Sigmoid colon (tissue), 4 donors: Measurements from ENCODE around the gene TNIK.

Source experiments
- EP300 ChIP-seq, 4 donors: sonication (generic); formaldehyde crosslinking; IDR thresholded peaks; one replicate each; pipeline ENCODE4 v1.6.1; 2017; ENCODE audit warnings: antibody characterized with exemption in 4 of 4
- POLR2A ChIP-seq, 2 donors: fragments of 450-650 bp; IDR thresholded peaks; one replicate each; pipeline ENCODE4 v1.6.1; 2016; ENCODE audit warnings: antibody characterized with exemption in 2 of 2, mild to moderate bottlenecking in 2 of 2, moderate library complexity in 2 of 2
- TF ChIP-seq, protein P1 (sequence below), 4 experiments: fragments of 450-650 bp in 3 of 4; fragments of 200-600 bp in 1 of 4; IDR thresholded peaks; one replicate each; pipeline ENCODE4 v1.5.1; 2016 to 2019; ENCODE audit warnings: antibody characterized with exemption in 4 of 4, mild to moderate bottlenecking in 3 of 4, moderate library complexity in 2 of 4

DNA sequence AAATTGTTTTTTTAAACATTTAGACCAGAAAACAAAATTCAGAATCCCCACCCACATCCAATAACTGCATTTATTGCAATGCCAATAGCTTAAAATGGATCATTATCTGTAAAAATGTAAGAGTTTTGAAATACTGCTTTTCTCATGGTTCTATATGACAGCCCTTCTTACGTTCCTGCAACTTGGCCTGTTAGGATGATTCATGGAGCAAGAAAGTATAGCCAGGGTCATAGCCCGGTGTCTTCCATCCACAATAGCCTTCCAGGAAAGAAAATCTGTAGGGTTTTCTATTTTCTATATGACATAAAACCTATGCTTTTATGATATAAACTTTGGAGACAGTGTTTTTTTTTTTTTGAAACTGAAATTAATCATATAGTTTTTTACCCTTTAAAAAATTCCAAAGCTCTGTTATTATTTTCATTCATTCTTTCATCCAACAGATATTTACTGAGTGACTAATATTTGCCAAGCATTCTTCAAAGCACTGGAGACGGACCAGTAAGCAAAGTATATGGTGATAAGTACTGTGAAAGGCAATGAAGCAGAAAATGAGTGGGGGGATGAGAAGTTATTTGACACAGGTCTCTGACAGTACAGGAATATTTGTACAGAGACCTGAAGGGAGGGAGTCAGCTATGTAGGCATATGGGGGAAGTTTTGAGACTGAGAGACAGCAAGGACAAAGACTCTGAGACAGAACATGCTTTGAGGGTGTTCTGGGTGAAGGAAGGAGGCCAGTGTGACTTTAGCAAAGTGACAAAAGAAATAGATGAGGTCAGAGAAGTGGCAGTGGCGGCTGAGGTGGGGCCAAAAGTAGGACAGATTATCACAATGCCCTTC is 404.6 kb downstream of the TNIK start:
- TF ChIP-seq EP300 (IDR thresholded peaks at IDR 0.05) (no peak), POLR2A (IDR thresholded peaks at IDR 0.05) (no peak)
- TF ChIP-seq, protein P1, sequence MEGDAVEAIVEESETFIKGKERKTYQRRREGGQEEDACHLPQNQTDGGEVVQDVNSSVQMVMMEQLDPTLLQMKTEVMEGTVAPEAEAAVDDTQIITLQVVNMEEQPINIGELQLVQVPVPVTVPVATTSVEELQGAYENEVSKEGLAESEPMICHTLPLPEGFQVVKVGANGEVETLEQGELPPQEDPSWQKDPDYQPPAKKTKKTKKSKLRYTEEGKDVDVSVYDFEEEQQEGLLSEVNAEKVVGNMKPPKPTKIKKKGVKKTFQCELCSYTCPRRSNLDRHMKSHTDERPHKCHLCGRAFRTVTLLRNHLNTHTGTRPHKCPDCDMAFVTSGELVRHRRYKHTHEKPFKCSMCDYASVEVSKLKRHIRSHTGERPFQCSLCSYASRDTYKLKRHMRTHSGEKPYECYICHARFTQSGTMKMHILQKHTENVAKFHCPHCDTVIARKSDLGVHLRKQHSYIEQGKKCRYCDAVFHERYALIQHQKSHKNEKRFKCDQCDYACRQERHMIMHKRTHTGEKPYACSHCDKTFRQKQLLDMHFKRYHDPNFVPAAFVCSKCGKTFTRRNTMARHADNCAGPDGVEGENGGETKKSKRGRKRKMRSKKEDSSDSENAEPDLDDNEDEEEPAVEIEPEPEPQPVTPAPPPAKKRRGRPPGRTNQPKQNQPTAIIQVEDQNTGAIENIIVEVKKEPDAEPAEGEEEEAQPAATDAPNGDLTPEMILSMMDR (IDR thresholded peaks at IDR 0.05) = no peak
